ENCODE results near the gene GEN1. TPM values are rescaled to one million over a fixed set of nuclear protein-coding genes. Genes with fewer than 3 reads are reported as not detected.

GEN1 gene
- total RNA-seq, 1 donor from 2014 or later, result 7.2 TPM

DNA sequence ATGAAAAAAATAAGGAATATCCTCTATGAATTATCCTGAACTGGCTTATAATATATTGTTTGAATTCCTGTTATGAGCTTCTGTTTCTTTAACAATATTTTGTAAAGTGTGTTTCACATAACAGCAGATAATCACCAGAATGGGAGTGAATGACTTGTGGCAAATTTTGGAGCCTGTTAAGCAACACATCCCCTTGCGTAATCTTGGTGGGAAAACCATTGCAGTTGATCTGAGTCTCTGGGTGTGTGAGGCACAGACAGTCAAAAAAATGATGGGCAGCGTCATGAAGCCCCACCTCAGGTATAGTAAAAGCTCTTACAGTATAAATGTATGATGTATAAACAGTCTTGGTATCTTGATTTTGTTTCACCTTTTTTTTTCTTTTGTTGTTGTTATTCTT is 5.9 kb downstream of the GEN1 start:
- H3K4me3 Mint-ChIP-seq (ENCODE audit: unreplicated experiment), result no peak overlapping the region
- DNase-seq (ENCODE audit: low spot score), result no peak
- TF ChIP-seq, protein P1, sequence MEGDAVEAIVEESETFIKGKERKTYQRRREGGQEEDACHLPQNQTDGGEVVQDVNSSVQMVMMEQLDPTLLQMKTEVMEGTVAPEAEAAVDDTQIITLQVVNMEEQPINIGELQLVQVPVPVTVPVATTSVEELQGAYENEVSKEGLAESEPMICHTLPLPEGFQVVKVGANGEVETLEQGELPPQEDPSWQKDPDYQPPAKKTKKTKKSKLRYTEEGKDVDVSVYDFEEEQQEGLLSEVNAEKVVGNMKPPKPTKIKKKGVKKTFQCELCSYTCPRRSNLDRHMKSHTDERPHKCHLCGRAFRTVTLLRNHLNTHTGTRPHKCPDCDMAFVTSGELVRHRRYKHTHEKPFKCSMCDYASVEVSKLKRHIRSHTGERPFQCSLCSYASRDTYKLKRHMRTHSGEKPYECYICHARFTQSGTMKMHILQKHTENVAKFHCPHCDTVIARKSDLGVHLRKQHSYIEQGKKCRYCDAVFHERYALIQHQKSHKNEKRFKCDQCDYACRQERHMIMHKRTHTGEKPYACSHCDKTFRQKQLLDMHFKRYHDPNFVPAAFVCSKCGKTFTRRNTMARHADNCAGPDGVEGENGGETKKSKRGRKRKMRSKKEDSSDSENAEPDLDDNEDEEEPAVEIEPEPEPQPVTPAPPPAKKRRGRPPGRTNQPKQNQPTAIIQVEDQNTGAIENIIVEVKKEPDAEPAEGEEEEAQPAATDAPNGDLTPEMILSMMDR (IDR thresholded peaks at IDR 0.05), result no peak
- H3K9me3 Mint-ChIP-seq (ENCODE audit: low read depth), result no peaks in the 10 kb centered on the region
- peaks cover 5% of the 10 kb centered on the region for H3K36me3 Mint-ChIP-seq (ENCODE audit: low read depth)
- H3K27me3 Mint-ChIP-seq (ENCODE audit: low read depth), result no peaks in the 10 kb centered on the region
- peaks cover 20% of the 10 kb centered on the region for H3K4me1 Mint-ChIP-seq (ENCODE audit: low read depth)
- no peak overlapping the region for H3K27ac Mint-ChIP-seq (ENCODE audit: unreplicated experiment)

DNA sequence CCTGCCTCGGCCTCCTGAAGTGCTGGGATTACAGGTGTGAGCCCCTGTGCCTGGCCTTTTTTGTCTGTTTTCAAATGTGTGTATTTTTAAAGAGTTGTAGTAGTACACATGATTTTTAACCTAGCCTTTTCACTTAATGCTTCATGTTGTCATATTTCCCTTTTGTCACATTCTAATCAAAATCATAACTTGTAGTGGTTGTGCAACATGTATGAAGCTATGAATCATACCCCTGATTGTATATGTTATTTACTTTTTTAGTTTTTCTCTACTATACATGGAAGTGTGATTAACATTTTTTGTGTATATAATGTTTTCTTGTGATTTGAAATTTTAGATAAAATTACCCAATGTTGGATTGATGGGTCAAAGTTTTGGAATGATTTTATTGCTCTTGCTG is 8.5 kb downstream of the GEN1 start:
- H3K4me3 Mint-ChIP-seq (ENCODE audit: unreplicated experiment), result no peak overlapping the region
- H3K27ac Mint-ChIP-seq (ENCODE audit: unreplicated experiment), result no peak overlapping the region
- H3K36me3 Mint-ChIP-seq (ENCODE audit: low read depth), result peaks cover 7% of the 10 kb centered on the region
- TF ChIP-seq, protein P1 (IDR thresholded peaks at IDR 0.05), result no peak
- no peak for DNase-seq (ENCODE audit: low spot score)
- no peaks in the 10 kb centered on the region for H3K27me3 Mint-ChIP-seq (ENCODE audit: low read depth)
- H3K9me3 Mint-ChIP-seq (ENCODE audit: low read depth), result no peaks in the 10 kb centered on the region
- peaks cover 11% of the 10 kb centered on the region for H3K4me1 Mint-ChIP-seq (ENCODE audit: low read depth)

DNA sequence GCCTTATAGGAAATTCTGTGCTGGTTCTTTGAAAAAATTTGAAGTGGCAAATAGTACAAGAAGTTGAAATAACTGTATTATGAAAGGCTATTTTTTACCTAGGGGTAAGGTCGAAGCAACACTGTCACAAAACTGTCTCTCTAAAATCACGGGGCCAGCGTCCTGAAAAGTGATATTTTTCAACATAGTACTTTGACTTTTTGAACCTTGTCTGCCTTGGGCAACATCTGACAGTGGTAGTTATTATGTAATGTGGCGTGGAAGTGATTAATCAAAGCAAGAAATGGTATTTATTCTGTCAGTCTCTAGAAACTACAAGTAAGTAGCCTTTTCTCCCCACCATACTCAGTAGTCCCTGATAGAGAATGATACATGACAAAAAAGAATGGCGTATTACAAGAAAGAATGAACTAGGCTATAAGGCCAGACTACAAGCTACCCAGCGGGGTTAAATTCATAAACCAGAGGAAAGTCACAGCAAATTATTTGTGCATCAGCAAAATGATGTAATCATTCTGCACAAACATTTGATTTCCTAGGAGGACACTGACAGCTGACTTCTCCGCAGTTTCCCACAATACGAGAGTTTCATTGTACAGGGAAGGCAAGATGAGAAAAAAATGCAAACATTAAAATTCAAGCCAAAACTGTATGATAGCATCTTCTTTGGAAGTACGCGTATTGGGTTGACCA is 9.8 kb downstream of the GEN1 start:
- Mint-ChIP-seq H3K4me1 (ENCODE audit: low read depth) (peaks cover 5% of the 10 kb centered on the region), H3K36me3 (ENCODE audit: low read depth) (peaks cover 7% of the 10 kb centered on the region), H3K9me3 (ENCODE audit: low read depth) (no peaks in the 10 kb centered on the region), H3K27me3 (ENCODE audit: low read depth) (no peaks in the 10 kb centered on the region), H3K27ac (ENCODE audit: unreplicated experiment) (no peak overlapping the region), H3K4me3 (ENCODE audit: unreplicated experiment) (no peak overlapping the region)
- TF ChIP-seq, protein P1 (IDR thresholded peaks at IDR 0.05), result no peak
- DNase-seq (ENCODE audit: low spot score), result no peak

DNA sequence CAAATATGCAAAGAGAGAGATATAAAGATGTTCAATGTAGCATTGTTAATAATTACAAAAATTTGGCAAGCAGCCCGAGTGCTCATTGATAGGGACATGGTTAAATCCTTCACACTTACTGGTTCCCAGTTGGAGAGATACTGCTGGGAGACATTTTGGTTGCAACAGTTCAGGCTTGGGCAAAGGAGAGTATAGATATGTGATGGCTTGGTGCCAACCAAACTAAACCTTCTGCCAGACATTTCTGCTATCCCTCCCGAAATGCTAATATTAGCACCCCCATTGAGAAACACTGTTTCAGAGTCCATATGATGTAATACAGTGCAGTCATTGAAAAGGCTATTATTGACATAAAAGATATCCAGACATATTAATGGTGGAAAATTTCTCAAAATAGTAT is 11.5 kb downstream of the GEN1 start:
- peaks cover 7% of the 10 kb centered on the region for H3K36me3 Mint-ChIP-seq (ENCODE audit: low read depth)
- H3K27me3 Mint-ChIP-seq (ENCODE audit: low read depth), result no peaks in the 10 kb centered on the region
- no peak overlapping the region for H3K4me3 Mint-ChIP-seq (ENCODE audit: unreplicated experiment)
- TF ChIP-seq, protein P1 (IDR thresholded peaks at IDR 0.05), result no peak
- no peak overlapping the region for H3K27ac Mint-ChIP-seq (ENCODE audit: unreplicated experiment)
- no peaks in the 10 kb centered on the region for H3K9me3 Mint-ChIP-seq (ENCODE audit: low read depth)
- no peak for DNase-seq (ENCODE audit: low spot score)
- peaks cover 5% of the 10 kb centered on the region for H3K4me1 Mint-ChIP-seq (ENCODE audit: low read depth)

DNA sequence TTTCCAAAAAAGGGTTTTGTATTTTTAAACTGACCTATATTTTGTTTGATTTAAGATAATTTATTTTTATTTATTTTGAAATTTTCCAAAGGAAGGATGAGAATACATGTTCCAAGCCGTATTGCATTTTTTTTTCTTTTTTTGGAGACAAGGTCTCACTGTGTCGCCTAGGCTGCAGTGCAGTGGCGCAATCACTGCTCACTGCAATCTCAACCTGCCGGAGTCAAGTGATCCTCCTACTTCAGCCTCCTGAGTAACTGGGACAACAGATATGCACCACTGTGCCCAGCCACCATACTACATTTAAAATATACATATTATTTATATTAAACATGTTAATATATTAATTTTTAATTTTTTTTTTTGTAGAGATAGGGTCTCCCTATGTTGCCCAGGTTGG is 15.0 kb downstream of the GEN1 start:
- DNase-seq (ENCODE audit: low spot score), result no peak
- TF ChIP-seq, protein P1 (IDR thresholded peaks at IDR 0.05), result no peak
- Mint-ChIP-seq H3K4me3 (ENCODE audit: unreplicated experiment) (no peak overlapping the region), H3K27me3 (ENCODE audit: low read depth) (no peaks in the 10 kb centered on the region), H3K9me3 (ENCODE audit: low read depth) (no peaks in the 10 kb centered on the region), H3K27ac (ENCODE audit: unreplicated experiment) (no peak overlapping the region), H3K36me3 (ENCODE audit: low read depth) (peaks cover 2% of the 10 kb centered on the region), H3K4me1 (ENCODE audit: low read depth) (peaks cover 5% of the 10 kb centered on the region)
